NCI-H128 (cell line): ENCODE results near the gene LRIG2.
"Not testable (repeated sequence)": the region's sequence is repeated elsewhere in the genome, so short reads cannot be mapped to it uniquely, and the experiment has no call there.

ENCODE experiments used
- DNase-seq: peaks from one replicate; lab custom pipeline; 2025; ENCODE audit not compliant: unreplicated experiment; lab: John Stamatoyannopoulos, UW

Gene LRIG2

DNA sequence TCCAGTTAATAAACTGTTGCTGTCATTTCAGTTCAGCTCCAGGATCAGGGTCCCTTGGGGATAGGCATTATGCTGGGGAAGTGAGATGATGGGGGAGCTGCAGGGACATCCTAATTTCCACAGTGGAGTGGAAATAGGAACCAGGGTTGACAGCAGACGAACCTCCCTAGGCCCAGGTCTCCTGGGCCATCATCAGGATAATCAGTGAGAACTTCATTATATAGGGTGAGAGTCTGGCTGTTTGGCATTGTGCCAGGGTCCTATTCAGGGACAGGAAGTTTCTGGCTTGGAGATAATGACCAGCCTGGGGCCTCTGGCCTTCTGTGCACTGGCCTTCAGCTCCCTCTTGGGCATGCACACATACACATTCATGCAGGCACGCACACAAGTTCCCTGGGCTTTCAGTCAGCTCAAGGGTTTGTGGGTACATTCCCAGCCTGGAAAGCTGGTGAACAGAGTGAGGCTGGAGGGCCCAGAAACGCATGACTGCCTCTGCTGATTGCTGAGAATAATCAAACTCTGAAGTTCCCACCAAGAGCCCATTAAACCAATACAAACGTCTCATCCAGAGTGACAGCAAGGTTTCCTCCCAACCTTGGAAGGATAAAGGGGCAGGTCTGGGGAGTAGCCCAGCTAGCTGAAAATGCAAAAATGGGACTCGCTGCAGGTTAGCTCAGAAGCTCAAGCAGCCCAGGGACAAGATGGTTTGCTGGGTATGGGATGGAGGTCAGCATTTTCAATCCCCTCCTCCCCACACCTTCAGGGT, 13.9 kb upstream of the LRIG2 start:
- no peak for DNase-seq

DNA sequence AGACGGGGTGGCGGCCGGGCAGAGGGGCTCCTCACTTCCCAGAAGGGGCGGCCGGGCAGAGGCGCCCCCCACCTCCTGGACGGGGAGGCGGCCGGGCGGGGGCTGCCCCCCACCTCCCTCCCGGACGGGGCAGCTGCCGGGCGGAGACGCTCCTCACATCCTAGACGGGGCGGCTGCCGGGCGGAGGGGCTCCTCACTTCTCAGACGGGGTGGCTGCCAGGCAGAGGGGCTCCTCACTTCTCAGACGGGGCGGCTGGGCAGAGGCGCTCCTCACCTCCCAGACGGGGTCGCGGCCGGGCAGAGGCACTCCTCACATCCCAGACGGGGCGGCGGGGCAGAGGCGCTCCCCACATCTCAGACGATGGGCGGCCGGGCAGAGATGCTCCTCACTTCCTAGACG, 9.5 kb upstream of the LRIG2 start:
- not testable (repeated sequence) for DNase-seq

DNA sequence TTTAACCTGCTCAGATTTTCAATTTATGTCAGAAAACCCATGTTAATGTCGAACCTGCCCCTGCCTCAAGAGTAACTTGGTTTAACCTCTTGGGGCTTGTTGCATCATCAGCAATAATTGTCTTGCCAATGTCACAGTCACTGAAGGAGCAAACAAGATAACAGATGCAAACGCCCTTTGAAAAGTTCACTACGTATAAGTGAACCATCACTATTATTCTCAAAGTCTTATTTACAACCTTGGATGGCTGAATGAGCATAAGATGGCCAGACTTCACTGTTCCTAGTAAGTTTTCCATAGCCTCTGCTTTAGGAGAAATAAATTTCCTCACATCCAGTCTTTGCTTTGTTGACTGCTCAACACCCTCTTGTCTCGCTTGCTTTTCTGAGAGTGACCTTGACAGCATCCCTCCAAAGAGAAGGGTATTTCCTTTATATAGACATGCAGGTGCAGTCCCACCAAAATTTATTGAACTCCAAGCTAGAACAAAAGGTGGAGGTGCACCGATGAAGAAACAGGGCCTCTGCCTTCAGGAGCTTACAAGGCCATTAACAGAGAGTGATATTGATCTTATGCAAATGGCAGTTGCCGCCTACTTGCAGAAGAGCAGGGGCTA, 749 bp upstream of the LRIG2 start:
- DNase-seq, result no peak

DNA sequence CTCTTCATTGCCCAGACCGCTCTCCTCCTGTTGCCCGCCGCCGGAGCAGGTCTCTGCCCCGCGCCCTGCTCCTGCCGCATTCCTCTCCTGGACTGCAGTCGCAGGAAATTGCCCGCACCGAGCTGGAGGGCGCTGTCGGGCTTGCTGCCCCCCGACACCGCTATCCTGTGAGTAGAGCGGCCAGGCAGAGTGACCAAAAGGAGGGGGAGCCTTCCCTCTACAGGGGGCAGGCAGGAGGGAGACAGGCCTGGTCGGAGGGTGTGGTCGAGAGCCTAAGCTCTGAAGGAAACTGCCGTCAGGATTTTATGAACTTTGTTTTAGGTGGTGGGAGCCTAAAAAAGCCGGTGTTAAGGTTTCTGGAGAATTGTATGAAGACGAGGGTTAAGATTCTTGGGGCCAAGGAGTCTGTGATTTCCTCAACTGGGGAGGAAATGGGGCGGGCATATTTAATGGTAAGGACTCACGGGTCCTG, 517 bp downstream of the LRIG2 start:
- no peak for DNase-seq

DNA sequence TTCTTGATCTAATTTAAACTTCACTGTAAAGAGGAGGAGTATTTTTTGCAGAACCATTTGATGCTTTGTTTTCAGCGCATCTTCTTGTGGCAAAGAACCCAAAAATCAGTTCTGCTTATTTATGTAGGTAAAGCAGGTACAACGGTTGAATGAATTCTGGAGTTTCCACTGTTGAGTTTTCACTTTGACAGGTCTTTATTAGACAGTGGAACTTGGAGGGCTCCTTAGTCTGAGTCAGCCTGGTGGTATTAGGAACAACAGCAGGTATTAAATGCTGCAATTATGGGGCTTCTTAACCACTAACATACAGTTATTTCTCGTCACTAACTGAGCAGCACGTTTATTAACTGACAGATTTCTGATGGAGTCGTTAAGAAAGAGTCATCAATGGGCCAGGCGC, 1.2 kb downstream of the LRIG2 start:
- no peak for DNase-seq

- DNase-seq, result not testable (repeated sequence)
Measured at GRCh38 chr1:113077978-113078377, 5.0 kb downstream of the LRIG2 start.

- no peak for DNase-seq
Measured at GRCh38 chr1:113086541-113086940, 13.5 kb downstream of the LRIG2 start.

- DNase-seq, result no peak
Measured at GRCh38 chr1:113088972-113089371, 16.0 kb downstream of the LRIG2 start.

DNA sequence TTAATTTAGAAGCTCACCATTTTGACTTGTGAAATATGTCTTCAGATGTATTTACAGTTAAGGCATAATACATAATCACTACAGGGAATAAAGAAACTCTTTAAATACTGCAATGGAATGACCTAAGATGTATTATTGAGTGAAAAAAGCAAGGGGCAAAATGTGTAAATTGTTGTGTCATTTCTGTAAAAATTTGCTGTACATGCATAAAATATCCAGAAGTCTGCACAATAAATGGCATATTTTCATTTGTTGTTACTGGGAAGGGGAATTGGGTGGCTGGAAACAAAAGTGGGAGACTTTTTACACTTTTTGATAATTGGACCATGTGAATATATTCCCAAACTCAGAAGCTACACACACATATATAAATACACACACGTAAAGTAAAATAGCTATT, 17.1 kb downstream of the LRIG2 start:
- DNase-seq, result no peak

GRCh38 chr1:113091988-113092594, 19.1 kb downstream of the LRIG2 start:
- no peak for DNase-seq

DNA sequence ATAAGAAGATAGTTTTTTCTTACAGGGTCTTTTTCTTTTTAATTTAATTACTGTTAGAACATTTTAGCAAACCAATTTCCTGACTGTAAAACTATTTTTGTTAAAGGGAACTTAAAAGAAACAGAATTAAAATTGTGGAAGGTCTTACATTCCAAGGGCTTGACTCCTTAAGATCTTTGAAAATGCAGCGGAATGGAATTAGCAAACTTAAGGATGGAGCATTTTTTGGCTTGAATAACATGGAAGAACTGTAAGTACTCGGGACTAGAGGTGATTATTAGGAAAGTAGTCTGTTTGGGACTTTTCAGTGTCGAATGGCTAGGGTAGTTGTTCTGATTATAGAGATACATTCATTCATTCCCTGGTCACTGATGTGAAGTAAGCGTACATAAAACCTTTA, 21.5 kb downstream of the LRIG2 start:
- DNase-seq, result no peak

DNA sequence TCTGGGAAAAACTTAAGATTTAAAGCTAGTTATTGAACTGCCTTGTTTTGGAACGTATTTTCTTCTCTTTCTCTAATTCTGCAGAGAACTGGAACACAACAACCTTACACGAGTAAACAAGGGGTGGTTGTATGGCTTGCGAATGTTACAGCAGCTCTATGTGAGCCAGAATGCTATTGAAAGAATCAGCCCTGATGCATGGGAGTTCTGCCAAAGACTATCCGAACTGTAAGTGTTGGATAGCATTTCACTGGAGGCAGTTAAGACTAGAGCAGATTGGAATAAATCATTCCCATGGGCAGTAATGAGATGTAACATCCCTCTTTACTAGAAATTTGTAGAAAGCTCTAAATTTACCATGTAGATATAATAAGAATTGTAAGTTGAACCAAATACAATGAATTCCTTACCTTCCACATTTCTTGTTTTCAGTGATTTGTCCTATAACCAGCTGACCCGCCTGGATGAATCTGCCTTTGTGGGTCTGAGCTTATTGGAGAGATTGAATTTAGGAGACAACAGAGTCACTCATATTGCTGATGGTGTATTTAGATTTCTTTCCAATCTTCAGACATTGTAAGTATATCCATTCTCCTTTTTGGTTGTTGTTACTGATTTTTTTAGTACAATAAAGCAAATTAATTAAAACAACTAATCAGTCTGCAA, 22.9 kb downstream of the LRIG2 start:
- no peak for DNase-seq

- DNase-seq, result no peak
Measured at GRCh38 chr1:113096493-113096892, 23.5 kb downstream of the LRIG2 start.

DNA sequence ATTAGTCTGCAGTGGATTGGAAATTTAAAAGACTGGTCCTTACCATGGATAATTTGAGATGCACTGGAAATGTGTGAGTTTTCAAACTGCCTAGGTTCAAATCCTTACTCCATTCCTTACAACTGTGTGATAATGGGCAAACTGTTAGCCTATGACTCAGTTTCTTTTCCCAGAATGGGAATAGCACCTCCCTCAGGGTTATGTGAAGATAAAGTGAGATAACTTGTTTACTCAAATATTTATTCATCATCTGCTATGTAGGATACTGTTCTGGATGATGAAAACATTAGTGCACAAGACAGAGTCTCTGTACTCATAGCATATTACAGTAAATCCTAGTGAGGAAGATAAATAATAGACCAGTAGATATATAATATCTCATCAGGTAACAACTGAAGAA, 28.6 kb downstream of the LRIG2 start:
- DNase-seq, result no peak

DNA sequence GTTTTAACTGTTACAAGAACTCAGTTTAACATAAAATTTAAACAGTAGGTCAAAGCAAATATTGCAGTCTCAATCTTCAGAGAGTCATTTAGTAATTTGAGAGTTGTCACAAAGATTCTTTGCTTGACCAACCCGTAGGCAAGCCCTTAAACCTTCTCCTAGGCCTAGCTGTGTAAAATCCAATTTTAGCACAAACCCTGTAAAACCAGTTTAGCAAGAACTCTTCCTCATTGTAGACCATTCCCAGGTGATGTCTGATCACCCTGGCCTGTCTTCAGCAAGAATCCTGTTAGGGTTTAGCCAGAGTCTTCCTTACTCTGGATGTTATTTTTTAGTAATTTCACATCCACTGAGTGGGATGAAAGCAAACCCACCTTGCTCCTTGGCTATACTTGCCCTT, 30.1 kb downstream of the LRIG2 start:
- DNase-seq, result no peak

- DNase-seq, result no peak
Measured at GRCh38 chr1:113103977-113104376, 31.0 kb downstream of the LRIG2 start.

DNA sequence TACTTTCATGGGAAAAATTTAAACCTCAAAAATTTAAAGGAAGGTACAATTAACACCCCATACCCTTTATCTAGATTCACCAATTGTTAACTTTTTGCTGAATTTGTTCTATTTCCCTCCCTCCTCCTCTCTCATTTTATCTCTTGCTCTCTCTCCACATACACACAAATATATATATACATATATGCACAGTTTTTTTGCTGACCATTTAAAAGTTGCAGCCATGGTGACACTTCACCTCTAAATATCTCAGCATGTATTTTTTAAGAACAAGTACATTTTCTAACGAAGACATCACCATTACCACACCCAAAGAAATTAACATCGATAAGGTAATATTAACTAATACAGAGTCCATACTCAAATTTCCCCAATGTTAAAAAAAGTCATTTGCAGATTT, 33.9 kb downstream of the LRIG2 start:
- no peak for DNase-seq

GRCh38 chr1:113109908-113110554, 37.0 kb downstream of the LRIG2 start:
- DNase-seq, result no peak

DNA sequence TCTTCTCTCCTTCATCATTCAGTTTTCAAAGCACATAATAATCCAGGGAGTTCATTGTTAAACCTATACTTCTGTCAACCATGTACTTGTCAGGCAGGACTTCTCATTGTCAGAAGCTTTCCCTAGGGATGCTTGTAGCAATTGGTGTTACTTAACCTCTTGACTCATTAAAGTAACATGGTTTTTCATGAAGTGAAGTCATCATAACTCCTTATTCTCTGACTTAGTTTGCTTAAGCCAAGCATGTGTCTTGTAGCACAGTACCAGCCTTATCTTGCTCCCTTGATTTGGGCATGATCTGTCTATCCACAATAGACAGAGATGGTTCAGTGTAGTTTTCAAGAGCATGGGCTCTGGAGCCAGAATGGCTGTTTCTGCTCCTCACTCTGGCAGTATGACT, 45.3 kb downstream of the LRIG2 start:
- no peak for DNase-seq

- no peak for DNase-seq
Measured at GRCh38 chr1:113123737-113124136, 50.7 kb downstream of the LRIG2 start.

- DNase-seq, result no peak
Measured at GRCh38 chr1:113124366-113124765, 51.4 kb downstream of the LRIG2 start.
